Spleen (tissue), 7 donors: ENCODE results near the gene KAT6B.

Experiments
- POLR2A ChIP-seq, 3 donors: fragments of 450-650 bp; IDR thresholded peaks; one replicate each; pipeline ENCODE4 v1.5.1; 2017; ENCODE audit warnings: antibody characterized with exemption in 3 of 3, mild to moderate bottlenecking in 1 of 3
- TF ChIP-seq, protein P1 (sequence below), 11 experiments: fragments of 200-600 bp in 7 of 11; fragments of 450-650 bp in 4 of 11; sonication (generic) in 4 of 11; IDR thresholded peaks in 8 of 11; conservative IDR thresholded peaks in 3 of 11; 1 replicate in 7 of 11; 2 replicates in 4 of 11; pipeline versions ENCODE4 v1.4.0 to v1.8.0; 2016 to 2021; ENCODE audit warnings: antibody characterized with exemption in 11 of 11, inconsistent platforms in 4 of 11, mild to moderate bottlenecking in 1 of 11
- donor health status: DM: no; HTN: no; CAD: no; lungs with moderate emphysema.
- donor health status: DM: no; HTN: no; CAD: no.
- donor health status: DM: no; HTN: no; CAD: no.

DNA sequence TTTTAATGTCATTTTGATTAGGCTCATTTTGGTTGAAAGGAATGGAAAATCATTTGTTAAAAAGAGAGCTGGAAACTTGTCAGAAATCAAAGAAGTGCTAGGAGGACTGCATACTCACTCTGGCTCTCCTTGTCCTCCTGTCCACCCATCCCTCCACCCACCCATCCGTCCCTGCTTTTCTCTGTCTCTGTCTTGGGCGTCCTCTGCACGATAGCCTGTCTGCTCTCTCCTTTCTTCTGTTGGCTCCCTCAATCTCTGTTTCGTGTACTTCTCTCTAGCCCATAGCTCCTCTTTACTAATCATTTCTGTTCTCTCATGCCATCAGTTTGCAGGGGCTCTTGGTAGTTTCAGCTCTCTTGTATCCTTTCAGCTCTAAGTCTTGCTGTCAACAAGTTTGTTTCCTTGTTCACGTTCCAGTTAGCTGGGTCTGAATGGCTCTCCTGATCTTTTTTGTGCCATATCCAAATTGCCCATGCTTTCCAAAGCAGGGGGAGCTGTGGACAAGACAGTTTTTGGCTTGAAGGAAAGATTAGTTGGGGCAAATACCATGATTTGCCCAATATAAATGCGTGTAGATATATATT is 75.6 kb downstream of the KAT6B start:
- TF ChIP-seq, protein P1, sequence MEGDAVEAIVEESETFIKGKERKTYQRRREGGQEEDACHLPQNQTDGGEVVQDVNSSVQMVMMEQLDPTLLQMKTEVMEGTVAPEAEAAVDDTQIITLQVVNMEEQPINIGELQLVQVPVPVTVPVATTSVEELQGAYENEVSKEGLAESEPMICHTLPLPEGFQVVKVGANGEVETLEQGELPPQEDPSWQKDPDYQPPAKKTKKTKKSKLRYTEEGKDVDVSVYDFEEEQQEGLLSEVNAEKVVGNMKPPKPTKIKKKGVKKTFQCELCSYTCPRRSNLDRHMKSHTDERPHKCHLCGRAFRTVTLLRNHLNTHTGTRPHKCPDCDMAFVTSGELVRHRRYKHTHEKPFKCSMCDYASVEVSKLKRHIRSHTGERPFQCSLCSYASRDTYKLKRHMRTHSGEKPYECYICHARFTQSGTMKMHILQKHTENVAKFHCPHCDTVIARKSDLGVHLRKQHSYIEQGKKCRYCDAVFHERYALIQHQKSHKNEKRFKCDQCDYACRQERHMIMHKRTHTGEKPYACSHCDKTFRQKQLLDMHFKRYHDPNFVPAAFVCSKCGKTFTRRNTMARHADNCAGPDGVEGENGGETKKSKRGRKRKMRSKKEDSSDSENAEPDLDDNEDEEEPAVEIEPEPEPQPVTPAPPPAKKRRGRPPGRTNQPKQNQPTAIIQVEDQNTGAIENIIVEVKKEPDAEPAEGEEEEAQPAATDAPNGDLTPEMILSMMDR (IDR thresholded peaks at IDR 0.05 in 8 of 11, conservative IDR thresholded peaks at IDR 0.05 in 3 of 11): no peak
- TF ChIP-seq POLR2A (IDR thresholded peaks at IDR 0.05): no peak
